Body of pancreas (tissue), 4 donors: Measurements from ENCODE around the gene PATL2. TPM values are rescaled to one million over a fixed set of nuclear protein-coding genes. Genes with fewer than 3 reads are reported as not detected.
"Not testable (repeated sequence)": the region's sequence is repeated elsewhere in the genome, so short reads cannot be mapped to it uniquely, and the experiment has no call there.

Experiments used
- ATAC-seq: fragments of 150-250 bp; one replicate; pipeline ENCODE4 v1.9.1; 2016
- DNase-seq, 4 donors: peaks; one replicate each; pipeline ENCODE4 v3.0.0-alpha.2; 2019
- H3K27ac ChIP-seq, 4 donors: fragments of 200-600 bp; sonication (generic); 1 replicate in 3 of 4; 2 replicates in 1 of 4; pipeline versions ENCODE4 v1.5.1 to v1.6.1; 2016 to 2019; ENCODE audit warnings: mild to moderate bottlenecking in 1 of 4, mixed read lengths in 1 of 4, moderate library complexity in 1 of 4
- H3K27me3 ChIP-seq, 2 donors: fragments of 200-600 bp; sonication (generic); one replicate each; pipeline ENCODE4 v1.6.0; 2016; ENCODE audit warnings: mild to moderate bottlenecking in 1 of 2
- H3K36me3 ChIP-seq, 2 donors: fragments of 200-600 bp; sonication (generic); replicated peaks in 1 of 2; 2 replicates each; pipeline ENCODE4 v1.5.1; 2016; ENCODE audit warnings: low read depth in 2 of 2; ENCODE audit not compliant: insufficient read depth in 1 of 2
- H3K4me1 ChIP-seq: fragments of 200-600 bp; sonication (generic); one replicate; pipeline ENCODE4 v1.6.0; 2016
- H3K4me3 ChIP-seq, 2 donors: fragments of 200-600 bp; sonication (generic); 1 replicate in 1 of 2; 2 replicates in 1 of 2; pipeline ENCODE4 v1.5.1; 2016 to 2019
- H3K9me3 ChIP-seq, 3 donors: fragments of 200-600 bp; sonication (generic); 1 replicate in 2 of 3; 2 replicates in 1 of 3; pipeline ENCODE4 v1.5.1; 2016
- CTCF ChIP-seq, 7 experiments: fragments of 450-650 bp in 4 of 7; fragments of 200-600 bp in 3 of 7; sonication (generic) in 3 of 7; IDR thresholded peaks; one replicate each; pipeline ENCODE4 v1.5.1; 2016 to 2019; ENCODE audit warnings: antibody characterized with exemption in 7 of 7
- POLR2A ChIP-seq, 3 donors: fragments of 450-650 bp; IDR thresholded peaks; one replicate each; pipeline ENCODE4 v1.6.1; 2016; ENCODE audit warnings: antibody characterized with exemption in 3 of 3, mild to moderate bottlenecking in 2 of 3
- WGBS, 2 donors: methylation state at CpG; one replicate each; pipeline ENCODE4 v1.1.5; 2017; 5-methylcytosine and 5-hydroxymethylcytosine counted together
- intact Hi-C: fragments of 100-400 bp; cut with DNase I; formaldehyde crosslinking; loops from one replicate; pipeline ENCODE4 v1.15.1; 2023
- total RNA-seq, 2 donors: library from RNA; depleted of rRNA; stranded (reverse); fragments of >200 nt; gene quantifications; one replicate each; pipeline ENCODE4 v1.1.0, GENCODE V29; 2016

PATL2 gene
- total RNA-seq, 2 donors from 2014 or later, result 1.0 to 1.6 TPM

- Histone ChIP-seq H3K36me3 (no peaks in the 10 kb centered on the region), H3K27me3 (no peaks in the 10 kb centered on the region), H3K9me3 (no peaks in the 10 kb centered on the region), H3K27ac (no peak overlapping the region), H3K4me1 (no peaks in the 10 kb centered on the region), H3K4me3 (no peak overlapping the region)
- no peak for TF ChIP-seq POLR2A (IDR thresholded peaks at IDR 0.05)
- no peak for TF ChIP-seq CTCF (IDR thresholded peaks at IDR 0.05)
- DNase-seq (no peak), ATAC-seq (no peak)
- 78 to 86% methylated on average over 2 of the region's 2 CpGs for WGBS, 2 donors
- intact Hi-C loops, result no loop called here
These were observed 12.5 kb downstream of the PATL2 start for GRCh38 chr15:44698641-44699040.

- ATAC-seq (no peak), DNase-seq (no peak)
- Histone ChIP-seq H3K9me3 (no peaks in the 10 kb centered on the region), H3K4me3 (no peak overlapping the region), H3K27me3 (no peaks in the 10 kb centered on the region), H3K27ac (no peak overlapping the region), H3K36me3 (no peaks in the 10 kb centered on the region), H3K4me1 (no peaks in the 10 kb centered on the region)
- intact Hi-C loops, result no loop called here
- TF ChIP-seq CTCF (IDR thresholded peaks at IDR 0.05), result no peak
- TF ChIP-seq POLR2A (IDR thresholded peaks at IDR 0.05), result no peak
These were observed 14.1 kb downstream of the PATL2 start for GRCh38 chr15:44697014-44697413.

DNA sequence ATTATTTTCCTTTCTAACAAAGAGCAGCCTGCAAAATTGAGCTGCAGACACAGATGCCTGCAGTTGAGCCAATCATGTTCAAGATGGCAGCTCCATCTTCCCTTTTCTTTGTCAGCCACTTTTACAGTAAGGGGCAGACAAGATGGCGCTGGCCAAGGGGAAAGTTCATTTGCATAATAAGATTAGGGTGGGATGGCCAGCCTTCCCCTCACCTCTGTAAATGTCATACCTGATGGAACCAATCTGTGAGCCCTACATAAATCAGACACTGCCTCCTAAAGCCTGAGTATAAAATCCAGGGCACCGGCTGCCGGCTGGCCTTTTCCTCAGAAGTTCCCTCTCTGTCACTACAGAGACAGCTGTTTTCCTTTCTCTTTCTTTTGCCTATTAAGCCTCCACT lies 15.8 kb downstream of the PATL2 start:
- ATAC-seq, result no peak
- intact Hi-C loops, result no loop called here
- no peak overlapping the region for H3K27ac ChIP-seq
- H3K9me3 ChIP-seq, result no peaks in the 10 kb centered on the region
- TF ChIP-seq CTCF (IDR thresholded peaks at IDR 0.05) (no peak), POLR2A (IDR thresholded peaks at IDR 0.05) (no peak)
- DNase-seq, result no peak
- no peaks in the 10 kb centered on the region for H3K36me3 ChIP-seq
- no peaks in the 10 kb centered on the region for H3K27me3 ChIP-seq
- H3K4me1 ChIP-seq, result no peaks in the 10 kb centered on the region
- 74 to 75% methylated on average over 3 of the region's 3 CpGs for WGBS, 2 donors
- H3K4me3 ChIP-seq, result no peak overlapping the region

DNA sequence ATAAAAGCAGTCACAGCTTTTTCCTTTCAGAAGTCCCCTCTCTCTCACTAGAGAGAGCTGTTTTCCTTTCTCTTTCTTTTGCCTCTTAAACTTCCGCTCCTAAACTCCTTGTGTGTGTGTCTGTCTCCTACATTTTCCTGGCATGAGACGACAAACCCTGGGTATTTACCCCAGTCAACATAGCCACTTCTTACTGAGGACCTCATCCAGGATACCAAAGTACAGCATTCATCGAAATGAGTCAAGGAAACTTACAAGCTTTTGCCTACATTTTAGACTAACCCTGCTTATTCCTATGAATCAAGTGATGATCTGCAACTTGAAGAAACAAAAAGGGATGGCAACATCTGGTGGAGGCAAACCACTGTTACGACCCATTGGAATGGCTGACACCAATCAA lies 16.7 kb downstream of the PATL2 start:
- no peak overlapping the region for H3K4me3 ChIP-seq
- 78 to 85% methylated on average over 4 of the region's 4 CpGs for WGBS, 2 donors
- ATAC-seq, result no peak
- intact Hi-C loops, result no loop called here
- no peak for TF ChIP-seq CTCF (IDR thresholded peaks at IDR 0.05)
- TF ChIP-seq POLR2A (IDR thresholded peaks at IDR 0.05), result no peak
- H3K27ac ChIP-seq, result no peak overlapping the region
- no peaks in the 10 kb centered on the region for H3K9me3 ChIP-seq
- H3K36me3 ChIP-seq, result no peaks in the 10 kb centered on the region
- no peaks in the 10 kb centered on the region for H3K4me1 ChIP-seq
- DNase-seq, result no peak
- H3K27me3 ChIP-seq, result no peaks in the 10 kb centered on the region

- intact Hi-C loops, result no loop called here
- Histone ChIP-seq H3K36me3 (no peaks in the 10 kb centered on the region), H3K9me3 (no peaks in the 10 kb centered on the region), H3K4me3 (no peak overlapping the region), H3K4me1 (no peaks in the 10 kb centered on the region), H3K27ac (no peak overlapping the region), H3K27me3 (no peaks in the 10 kb centered on the region)
- 100% methylated on average over 1 of the region's 1 CpG for WGBS, 2 donors
- no peak for TF ChIP-seq CTCF (IDR thresholded peaks at IDR 0.05)
- TF ChIP-seq POLR2A (IDR thresholded peaks at IDR 0.05), result no peak
- DNase-seq (no peak), ATAC-seq (no peak)
These were observed 18.5 kb downstream of the PATL2 start for GRCh38 chr15:44692659-44693058.

DNA sequence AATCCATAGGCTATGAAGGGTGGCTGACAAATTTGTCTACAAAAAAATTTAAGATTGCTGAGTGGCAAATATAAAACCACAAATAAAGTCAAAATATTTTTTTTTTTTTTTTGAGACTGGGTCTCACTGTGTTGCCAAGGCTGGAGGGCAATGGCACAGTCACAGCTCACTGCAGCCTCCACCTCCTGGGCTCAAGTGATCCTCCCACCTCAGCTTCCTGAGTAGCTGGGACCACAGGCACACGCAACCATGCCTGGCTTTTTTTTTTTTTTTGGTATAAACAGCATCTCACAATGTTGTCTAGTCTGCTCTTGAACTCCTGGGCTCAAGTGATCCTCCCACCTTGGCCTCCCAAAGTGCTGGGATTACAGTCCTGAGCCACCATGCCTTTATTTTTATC lies 20.9 kb downstream of the PATL2 start:
- 72 to 82% methylated on average over 1 of the region's 1 CpG for WGBS, 2 donors
- ATAC-seq, H3K4me1 ChIP-seq, DNase-seq, H3K27me3 ChIP-seq, H3K27ac ChIP-seq, intact Hi-C loops, H3K9me3 ChIP-seq, H3K36me3 ChIP-seq, H3K4me3 ChIP-seq: not testable (repeated sequence)

- not testable (repeated sequence) for H3K27me3 ChIP-seq, DNase-seq
- WGBS, 2 donors, result 75 to 87% methylated on average over 2 of the region's 2 CpGs
These were observed 21.8 kb downstream of the PATL2 start for GRCh38 chr15:44689318-44689717.

More at GRCh38 chr15:44689318-44689717, 21.8 kb downstream of the PATL2 start:
- H3K9me3 ChIP-seq, H3K36me3 ChIP-seq, H3K4me3 ChIP-seq, H3K27ac ChIP-seq, H3K4me1 ChIP-seq, intact Hi-C loops, ATAC-seq: not testable (repeated sequence)
